ENCODE data around the gene ENKUR.
"Not testable (repeated sequence)": the region's sequence is repeated elsewhere in the genome, so short reads cannot be mapped to it uniquely, and the experiment has no call there.

ENKUR gene

GRCh38 chr10:24974976-24975375 lies 41.0 kb downstream of the ENKUR start:
- no peak for DNase-seq (ENCODE audit: low read depth in 2 of 2, low spot score in 1 of 2)

GRCh38 chr10:24973163-24973562 lies 42.8 kb downstream of the ENKUR start:
- DNase-seq (ENCODE audit: low read depth in 2 of 2, low spot score in 1 of 2) = no peak

DNA sequence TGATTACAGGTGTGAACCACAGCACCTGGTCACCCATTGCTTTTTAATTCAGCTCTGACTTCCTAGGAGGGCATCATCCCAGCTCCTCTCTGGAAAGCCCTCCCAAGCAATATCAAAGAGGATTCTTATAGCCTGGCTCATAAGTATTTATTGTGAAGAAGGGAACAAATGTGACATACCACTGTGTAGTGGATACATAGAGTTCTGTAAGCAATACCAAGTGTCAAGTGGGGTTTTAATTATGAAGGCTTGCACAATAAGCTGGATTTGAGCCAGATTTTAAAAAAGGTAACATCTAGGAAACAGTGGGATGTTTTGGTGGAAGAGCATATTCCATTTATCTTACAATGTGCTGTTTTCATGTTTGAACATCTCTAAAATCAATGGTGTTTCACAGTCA lies 44.6 kb downstream of the ENKUR start:
- DNase-seq (ENCODE audit: low read depth in 2 of 2, low spot score in 1 of 2) = no peak

- DNase-seq (ENCODE audit: low read depth in 2 of 2, low spot score in 1 of 2) = no peak
Observed at GRCh38 chr10:24969841-24970281, 46.1 kb downstream of the ENKUR start.

DNA sequence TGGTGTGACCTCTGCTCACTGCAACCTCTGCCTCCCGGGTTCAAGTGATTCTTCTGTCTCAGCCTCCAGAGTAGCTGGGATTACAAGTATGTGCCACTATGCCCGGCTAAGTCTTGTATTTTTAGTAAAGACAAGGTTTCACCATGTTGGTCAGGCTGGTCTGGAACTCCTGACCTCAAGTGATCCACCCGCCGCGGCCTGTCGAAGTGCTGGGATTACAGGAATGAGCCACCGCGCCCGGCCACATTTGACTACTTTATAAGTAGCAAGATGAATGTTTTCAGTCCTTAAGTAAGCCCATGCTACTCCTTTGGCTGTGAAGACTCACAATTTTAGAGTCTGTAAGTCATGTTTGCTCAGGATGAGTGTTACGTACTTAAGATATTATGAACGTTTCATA lies 47.0 kb downstream of the ENKUR start:
- not testable (repeated sequence) for DNase-seq (ENCODE audit: low read depth in 2 of 2, low spot score in 1 of 2)

- no peak for DNase-seq (ENCODE audit: low read depth in 2 of 2, low spot score in 1 of 2)
Observed at GRCh38 chr10:24968349-24968748, 47.6 kb downstream of the ENKUR start.

DNA sequence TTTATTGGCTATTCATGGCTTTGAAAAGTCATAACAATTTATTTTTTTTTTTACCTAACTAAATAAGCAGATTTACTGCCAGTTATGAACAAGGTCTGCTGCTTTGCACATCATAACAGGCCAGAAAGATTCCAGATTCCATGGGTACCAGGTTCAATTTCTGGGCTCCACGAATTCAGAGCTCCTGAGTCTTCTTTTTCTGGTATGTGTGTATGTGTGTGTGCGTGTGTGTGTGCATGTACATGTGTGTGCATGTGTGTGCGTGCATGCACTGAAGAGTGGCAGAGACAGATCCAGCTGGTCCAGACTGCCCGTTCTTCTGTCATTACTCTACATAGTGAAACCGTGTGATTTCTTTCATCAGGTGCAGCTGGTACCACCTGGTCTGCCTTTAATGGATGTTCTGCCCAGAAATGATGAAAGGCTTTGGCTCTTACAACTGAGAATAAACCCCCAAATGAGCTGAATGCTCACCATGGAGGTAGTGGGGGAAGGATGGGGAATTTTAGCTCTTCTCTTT lies 48.9 kb downstream of the ENKUR start:
- DNase-seq (ENCODE audit: low read depth in 2 of 2, low spot score in 1 of 2) = no peak

DNA sequence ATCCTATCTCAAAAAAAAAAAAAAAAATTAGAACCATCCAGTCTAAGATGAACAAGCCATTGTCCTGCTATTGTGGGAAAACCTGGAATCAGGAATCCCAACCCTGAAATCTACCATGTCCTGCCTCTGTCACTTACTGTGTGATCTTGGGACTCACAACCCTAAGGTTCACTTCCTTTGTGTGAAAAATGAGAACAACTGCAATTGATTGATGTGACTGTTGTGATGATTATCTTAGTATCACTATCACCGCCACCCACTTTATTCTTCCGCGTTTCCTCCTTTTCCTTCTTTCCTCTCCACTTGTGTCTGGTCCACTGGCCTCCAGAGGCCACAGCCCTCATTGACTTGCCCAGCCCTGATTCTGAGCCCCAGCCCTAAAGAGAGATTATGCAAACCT lies 50.9 kb downstream of the ENKUR start:
- no peak for DNase-seq (ENCODE audit: low read depth in 2 of 2, low spot score in 1 of 2)

DNA sequence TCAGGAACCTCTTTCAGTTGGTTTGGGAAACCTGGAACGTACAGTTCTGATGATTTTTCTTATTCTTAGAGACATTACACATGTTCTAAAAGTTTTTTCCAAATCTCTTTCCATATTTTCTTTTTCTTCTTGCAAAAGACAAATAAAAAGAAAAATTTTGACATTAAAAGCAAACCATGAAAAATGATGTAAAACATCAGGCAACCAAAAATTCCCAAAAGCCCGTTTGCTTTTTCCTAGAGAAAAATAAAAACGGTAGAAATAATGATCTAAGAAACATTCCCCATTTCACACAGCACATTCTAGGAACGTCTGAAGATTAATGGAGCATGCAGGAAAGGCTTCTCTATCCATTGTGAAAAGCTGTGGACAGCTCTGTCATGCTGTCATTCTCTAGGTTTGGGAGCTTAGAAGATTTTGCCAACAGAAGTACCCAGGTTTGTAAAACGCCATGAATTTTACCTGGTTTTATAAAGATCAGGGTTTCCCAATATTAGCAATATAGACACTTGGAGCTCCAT lies 52.4 kb downstream of the ENKUR start:
- no peak for DNase-seq (ENCODE audit: low read depth in 2 of 2, low spot score in 1 of 2)

- DNase-seq (ENCODE audit: low read depth in 2 of 2, low spot score in 1 of 2) = no peak
Observed at GRCh38 chr10:24962995-24963394, 53.0 kb downstream of the ENKUR start.

GRCh38 chr10:24961582-24961981 lies 54.4 kb downstream of the ENKUR start:
- no peak for DNase-seq (ENCODE audit: low read depth in 2 of 2, low spot score in 1 of 2)

- DNase-seq (ENCODE audit: low read depth in 2 of 2, low spot score in 1 of 2) = no peak
Observed at GRCh38 chr10:24959382-24959730, 56.6 kb downstream of the ENKUR start.

DNA sequence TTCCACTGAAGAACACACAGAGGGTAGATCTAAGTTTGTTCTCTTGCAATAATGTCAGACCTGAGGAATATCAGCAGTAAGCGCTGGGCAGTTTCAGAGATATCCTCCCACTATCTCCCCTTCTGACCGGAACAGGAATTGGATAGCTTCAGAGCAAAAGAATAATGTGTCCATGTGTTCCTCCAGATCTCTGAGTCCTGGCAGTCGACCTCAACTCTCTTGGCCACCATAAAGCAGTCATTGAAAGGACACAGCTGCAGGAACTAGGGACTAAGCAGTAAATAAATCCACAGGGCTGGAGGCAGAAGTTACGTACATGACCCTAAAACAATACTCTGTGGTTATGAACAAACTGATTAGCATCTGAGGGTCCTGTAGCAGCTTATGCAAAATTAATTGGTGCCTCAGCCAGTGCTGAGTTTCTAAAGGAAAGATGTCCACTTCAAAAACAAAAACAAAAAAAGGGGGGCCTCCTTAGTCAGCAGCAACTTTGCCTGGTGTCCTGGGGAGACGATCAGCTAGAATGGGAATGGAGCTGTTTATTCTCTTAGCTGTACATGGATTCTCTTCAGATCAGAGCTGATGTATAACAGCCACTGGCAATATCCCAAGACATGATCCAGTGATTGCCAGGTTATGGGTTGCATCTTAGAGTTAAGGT lies 57.1 kb downstream of the ENKUR start:
- DNase-seq (ENCODE audit: low read depth in 2 of 2, low spot score in 1 of 2) = no peak

GRCh38 chr10:24958091-24958720 lies 57.8 kb downstream of the ENKUR start:
- no peak for DNase-seq (ENCODE audit: low read depth in 2 of 2, low spot score in 1 of 2)

GRCh38 chr10:24957624-24958051 lies 58.3 kb downstream of the ENKUR start:
- not testable (repeated sequence) for DNase-seq (ENCODE audit: low read depth in 2 of 2, low spot score in 1 of 2)

GRCh38 chr10:24953675-24954074 lies 62.3 kb downstream of the ENKUR start:
- no peak for DNase-seq (ENCODE audit: low read depth in 2 of 2, low spot score in 1 of 2)

DNA sequence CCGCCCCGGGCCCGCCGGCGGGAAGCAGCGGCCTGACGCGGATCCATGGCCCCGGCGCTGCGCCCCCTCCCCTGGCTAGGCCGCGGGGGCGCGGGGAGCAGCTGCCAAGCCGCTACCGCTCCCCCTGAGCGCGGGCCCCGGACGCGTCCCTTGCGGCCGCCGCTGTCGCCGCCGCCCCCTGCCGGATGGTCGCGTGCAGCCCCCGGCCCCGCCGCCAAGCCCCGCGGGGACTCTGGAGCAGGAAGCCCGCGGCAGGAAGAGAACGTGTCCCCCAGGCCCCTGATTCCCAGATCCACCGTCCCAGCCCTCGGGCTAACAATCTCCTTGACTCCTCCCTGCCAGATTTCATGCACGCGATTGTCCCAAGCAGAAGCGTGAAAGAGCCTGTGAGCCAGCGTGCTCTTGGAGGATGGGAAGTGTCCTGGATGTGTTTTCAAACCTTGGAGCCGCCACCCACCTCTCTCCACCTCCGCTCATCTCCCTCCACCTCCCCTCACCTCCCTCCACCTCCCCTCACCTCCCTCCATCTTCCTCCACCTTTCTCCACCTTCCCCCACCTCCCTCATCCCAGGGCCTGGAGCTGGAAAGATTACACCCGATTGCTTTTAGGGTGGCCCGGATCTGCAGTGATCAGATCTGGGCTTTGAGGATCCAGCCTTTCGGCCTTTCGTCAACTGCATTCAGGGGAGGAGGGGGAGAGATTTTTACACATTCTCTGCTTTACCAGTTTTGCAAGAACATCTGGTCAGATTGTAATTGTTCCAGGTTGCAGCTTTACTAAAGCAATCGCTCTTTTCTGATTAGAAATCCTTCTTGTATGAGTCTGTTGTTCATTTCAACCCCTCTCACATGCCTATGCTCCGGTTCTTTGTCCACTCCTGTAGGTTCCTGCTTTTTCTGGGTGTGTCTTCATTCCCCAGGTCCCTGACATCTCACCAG lies 63.0 kb downstream of the ENKUR start:
- peak in 1 of 2 donors; percentile 25 for DNase-seq (ENCODE audit: low read depth in 2 of 2, low spot score in 1 of 2)

- no peak for DNase-seq (ENCODE audit: low read depth in 2 of 2, low spot score in 1 of 2)
Observed at GRCh38 chr10:24952143-24952706, 63.7 kb downstream of the ENKUR start, which contains the start of gene PRTFDC1. Gene PRTFDC1 (minus strand): TSS chr10:24952606. CDS start chr10:24952575, 31 bp downstream.

DNA sequence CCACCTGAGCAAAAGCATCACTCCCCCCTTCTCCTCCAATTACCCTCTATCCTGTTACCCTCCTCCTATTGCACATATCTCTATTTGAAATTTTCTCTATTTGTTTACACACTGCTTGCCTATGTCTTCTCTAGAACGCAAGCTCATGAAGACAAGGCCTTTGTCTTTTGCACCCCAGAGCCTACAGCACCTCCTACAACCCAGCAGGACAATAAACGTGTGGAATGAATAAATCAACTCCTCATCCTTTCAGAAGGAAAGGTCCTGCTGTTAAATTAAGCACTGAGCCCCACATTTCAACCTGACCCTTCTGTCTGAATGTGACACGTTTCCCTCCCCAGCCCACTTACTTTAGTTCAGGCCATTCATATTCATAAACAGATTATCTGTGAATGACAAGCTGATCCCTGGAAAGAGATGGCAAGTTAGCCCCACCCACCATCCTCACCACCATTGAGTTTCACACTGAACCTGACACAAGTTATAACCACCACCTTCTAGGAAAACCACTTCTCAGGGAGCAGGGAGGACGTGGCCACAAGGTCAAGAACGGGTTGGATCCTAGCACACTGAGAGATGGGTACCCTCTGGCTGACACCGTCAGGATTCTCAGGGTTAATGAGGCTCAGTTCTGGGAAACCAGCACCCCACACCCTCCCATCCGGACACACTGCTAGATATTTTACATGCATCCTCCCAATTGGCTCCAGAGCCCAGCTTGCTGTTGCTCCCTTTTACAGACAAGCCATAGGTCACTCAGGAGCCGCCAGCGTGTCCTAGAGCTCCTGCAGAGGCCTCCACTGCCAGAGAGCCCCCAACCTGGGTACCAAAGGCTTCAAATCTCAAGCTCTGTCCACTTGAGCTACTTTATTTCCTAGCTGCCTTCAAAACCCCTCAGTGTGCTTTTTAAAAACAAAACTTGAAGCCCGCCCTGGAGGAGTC lies 64.5 kb downstream of the ENKUR start:
- DNase-seq (ENCODE audit: low read depth in 2 of 2, low spot score in 1 of 2) = no peak

DNA sequence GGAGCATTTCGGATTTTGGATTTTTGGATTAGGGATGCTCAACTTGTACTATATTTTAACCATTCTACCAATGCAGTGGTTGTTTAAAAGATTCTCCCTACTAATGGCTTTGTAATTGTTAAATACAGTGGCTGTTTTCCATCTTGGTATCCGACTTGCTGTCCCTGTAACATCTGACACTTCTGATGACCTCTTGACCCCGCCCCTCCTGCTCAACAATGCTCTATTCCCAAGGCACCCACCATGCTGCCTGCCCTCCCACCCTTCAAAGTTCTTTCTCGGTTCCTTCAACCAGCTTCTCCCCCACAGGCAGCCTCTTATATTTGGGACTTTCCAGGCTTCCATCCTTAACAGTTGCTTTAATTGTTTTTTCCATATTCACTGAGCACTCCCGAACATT lies 65.5 kb downstream of the ENKUR start:
- no peak for DNase-seq (ENCODE audit: low read depth in 2 of 2, low spot score in 1 of 2)

Data from stimulated activated CD8-positive, alpha-beta memory T cell treated with anti-CD3 and anti-CD28 coated beads, Interleukin-4, amount 100 ng/mL, for 1 hour (primary cell).